Ishikawa (cell line): ENCODE measurements around the gene MBLAC1.

Source experiments
- CREB1 ChIP-seq: IDR thresholded peaks from 2 replicates; pipeline ENCODE4 v1.6.1; 2012; ENCODE audit warnings: low read depth
- TAF1 ChIP-seq: IDR thresholded peaks from 2 replicates; pipeline ENCODE4 v1.6.1; 2012; ENCODE audit warnings: low read depth, mild to moderate bottlenecking
- USF1 ChIP-seq: IDR thresholded peaks from 2 replicates; pipeline ENCODE4 v1.6.1; 2012
- TF ChIP-seq, protein P1 (sequence below): IDR thresholded peaks from 2 replicates; pipeline ENCODE4 v1.6.1; 2012; ENCODE audit warnings: low read depth, mild to moderate bottlenecking

DNA sequence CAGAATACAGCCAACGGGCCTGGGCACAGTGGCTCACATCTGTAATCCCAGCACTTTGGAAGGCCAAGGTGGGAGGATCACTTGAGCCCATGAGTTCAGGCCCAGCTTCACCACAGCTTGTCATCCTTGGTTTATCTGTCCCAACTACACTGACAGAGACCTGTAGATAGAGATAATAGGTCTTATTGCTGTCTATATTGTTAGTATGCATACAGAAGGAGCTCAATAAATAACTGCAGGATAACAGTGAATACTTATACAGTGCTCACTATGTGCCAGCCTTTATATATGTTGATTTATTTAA lies 6.1 kb upstream of the MBLAC1 start:
- TF ChIP-seq CREB1 = no peak
- TF ChIP-seq TAF1 = no peak
- TF ChIP-seq, protein P1, sequence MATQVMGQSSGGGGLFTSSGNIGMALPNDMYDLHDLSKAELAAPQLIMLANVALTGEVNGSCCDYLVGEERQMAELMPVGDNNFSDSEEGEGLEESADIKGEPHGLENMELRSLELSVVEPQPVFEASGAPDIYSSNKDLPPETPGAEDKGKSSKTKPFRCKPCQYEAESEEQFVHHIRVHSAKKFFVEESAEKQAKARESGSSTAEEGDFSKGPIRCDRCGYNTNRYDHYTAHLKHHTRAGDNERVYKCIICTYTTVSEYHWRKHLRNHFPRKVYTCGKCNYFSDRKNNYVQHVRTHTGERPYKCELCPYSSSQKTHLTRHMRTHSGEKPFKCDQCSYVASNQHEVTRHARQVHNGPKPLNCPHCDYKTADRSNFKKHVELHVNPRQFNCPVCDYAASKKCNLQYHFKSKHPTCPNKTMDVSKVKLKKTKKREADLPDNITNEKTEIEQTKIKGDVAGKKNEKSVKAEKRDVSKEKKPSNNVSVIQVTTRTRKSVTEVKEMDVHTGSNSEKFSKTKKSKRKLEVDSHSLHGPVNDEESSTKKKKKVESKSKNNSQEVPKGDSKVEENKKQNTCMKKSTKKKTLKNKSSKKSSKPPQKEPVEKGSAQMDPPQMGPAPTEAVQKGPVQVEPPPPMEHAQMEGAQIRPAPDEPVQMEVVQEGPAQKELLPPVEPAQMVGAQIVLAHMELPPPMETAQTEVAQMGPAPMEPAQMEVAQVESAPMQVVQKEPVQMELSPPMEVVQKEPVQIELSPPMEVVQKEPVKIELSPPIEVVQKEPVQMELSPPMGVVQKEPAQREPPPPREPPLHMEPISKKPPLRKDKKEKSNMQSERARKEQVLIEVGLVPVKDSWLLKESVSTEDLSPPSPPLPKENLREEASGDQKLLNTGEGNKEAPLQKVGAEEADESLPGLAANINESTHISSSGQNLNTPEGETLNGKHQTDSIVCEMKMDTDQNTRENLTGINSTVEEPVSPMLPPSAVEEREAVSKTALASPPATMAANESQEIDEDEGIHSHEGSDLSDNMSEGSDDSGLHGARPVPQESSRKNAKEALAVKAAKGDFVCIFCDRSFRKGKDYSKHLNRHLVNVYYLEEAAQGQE = no peak
- no peak for TF ChIP-seq USF1
